Activated naive CD4-positive, alpha-beta T cell treated with Interleukin-2 at 50 U/mL for 16 hours (primary cell): ENCODE measurements around the gene TSPAN11.

Experiments used
- DNase-seq: peaks from one replicate; pipeline ENCODE4 v3.0.0-alpha.2; 2020

TSPAN11 gene

DNA sequence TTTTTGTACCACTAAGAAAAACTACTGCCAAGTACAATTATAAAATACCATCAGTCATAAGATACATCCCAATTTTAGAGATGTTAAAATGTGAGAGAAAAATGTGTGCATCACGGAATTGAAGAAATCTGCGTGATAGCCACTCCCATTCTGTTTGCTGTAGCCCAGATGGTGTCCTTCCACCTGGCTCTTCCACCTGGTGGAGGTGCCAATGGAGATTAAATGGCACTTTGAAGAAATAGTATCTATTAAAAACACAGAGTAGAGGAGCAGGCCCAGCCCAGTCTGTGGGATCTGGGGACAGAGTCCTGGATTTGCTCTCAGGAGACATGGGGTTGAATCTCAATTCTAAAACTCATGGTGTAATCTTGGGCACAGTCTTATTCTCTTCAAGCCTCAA is 35.5 kb downstream of the TSPAN11 start:
- DNase-seq = no peak

DNA sequence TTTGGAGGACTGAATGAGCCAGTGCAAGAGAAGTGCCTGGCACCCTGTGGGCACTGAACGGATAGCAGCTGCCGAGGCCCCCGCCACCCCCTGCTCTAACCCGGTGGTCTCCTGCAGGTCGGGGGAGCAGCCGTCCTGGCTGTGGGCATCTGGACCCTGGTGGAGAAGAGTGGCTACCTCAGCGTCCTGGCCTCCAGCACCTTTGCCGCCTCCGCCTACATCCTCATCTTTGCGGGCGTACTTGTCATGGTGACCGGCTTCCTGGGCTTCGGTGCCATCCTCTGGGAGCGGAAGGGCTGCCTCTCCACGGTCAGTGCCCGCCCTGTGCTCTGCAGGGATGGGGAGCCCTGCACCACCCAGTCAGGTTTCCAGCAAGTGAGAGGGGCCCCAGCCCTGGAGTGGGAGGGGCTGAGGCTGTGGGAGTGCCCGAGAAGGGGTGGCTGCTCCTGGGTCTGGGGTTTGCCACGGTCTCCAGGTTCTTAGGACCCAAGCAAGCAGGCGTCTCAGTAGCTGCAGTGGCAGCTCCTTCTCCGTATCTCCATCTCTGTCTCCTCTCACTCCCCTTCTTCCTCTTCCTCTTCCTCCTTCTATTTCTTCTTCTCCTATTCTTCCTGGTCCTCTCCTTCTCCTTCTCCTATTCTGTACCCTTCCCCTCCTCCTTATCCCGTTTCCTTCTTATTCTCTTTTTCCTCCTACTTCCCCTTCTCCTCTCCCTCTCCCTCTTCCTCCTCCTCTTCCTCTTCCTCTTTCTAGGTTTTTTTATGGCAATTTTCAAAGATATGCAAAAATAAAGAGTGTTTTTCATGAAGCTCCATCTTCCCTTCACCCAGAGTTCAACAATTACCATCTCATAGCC is 37.4 kb downstream of the TSPAN11 start:
- DNase-seq = no peak

DNA sequence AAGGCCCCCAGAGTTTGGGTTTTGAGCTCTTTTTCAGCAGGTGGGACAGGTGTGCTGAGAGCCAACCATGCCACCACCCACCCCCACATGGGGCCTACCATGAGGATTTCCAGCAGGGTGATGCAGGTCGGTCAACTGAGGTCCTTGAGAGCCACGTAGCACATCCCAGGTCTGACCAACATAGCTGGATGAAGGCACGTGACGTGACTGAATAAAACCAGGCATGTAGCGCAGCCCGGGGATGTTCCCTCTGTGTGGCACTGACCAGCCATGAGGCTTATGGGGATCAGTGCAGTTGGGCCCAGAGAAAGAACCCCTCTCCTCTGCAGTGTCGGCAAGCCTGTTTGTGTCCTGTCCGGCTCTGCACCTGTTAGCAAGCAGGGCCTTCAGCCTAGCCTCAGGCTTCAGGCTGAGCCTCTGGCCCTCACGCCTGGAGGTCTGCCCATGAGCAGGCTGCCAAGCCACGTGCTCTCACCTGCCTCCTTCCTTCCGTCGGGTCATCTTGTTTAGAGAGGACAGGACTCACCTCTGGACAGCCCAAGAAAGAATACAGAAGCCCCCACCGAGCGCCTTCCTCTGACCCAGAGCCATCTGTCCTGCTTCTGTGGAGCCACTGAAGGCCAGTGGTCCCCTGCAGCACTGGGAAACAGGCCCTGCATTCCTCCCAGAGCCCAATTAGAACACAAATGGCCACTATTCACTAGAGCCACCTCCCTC is 38.5 kb downstream of the TSPAN11 start:
- DNase-seq = no peak

DNA sequence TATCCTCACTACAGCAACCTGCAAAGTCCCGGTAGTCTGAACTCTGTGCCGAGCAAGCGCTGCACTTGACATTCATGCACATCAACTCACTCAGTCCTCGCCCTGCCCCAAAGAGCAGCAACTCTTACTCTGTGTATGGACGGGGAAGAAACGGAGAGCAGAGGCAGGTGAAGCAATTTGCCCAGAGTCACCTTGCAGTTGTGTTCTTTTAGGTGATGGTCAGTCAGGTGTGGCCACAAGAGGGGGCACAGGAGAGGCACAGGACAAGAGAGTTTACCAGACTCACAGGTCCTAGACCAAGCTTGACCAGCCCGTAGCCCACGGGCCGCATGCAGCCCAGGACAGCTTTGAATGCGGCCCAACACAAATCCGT is 39.1 kb downstream of the TSPAN11 start:
- DNase-seq = no peak

DNA sequence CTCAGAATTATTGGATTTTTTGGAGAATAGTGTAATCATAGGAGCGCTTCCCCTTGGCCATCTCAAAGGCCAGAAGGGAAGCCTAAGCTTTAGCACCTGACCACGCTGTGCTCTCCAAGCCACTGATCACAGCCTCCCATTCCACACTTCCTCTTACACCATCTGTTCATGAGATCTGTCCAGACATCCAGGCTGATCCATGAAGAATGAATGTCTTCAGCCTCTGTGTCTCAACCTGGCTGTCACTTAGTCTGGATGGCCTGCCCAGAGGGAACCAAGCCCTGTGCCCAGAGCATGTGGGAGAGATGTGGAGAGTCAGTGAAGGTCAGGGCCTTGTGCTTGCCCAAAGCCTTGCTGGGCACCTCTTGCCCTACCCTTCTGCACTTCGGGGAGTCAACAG is 40.5 kb downstream of the TSPAN11 start:
- DNase-seq = no peak

DNA sequence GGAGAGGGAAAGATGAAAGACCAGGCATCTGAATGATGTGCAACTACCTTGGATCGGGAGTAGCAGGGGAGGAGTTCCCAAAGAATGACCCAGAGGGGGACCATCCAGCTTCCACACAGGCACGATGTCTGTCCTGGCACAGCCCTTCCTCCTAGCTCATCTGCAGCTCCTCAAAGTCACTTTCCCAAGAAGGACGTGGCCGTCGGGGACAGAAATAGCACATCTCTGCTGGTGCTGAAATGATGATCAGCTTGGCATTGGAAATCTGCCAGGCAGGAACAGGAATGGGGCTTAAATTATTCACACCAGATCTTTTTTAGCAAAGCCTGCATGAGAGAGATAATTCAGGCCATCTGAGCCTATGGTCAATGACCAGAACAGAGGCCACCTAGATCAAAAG is 41.7 kb downstream of the TSPAN11 start:
- no peak for DNase-seq

DNA sequence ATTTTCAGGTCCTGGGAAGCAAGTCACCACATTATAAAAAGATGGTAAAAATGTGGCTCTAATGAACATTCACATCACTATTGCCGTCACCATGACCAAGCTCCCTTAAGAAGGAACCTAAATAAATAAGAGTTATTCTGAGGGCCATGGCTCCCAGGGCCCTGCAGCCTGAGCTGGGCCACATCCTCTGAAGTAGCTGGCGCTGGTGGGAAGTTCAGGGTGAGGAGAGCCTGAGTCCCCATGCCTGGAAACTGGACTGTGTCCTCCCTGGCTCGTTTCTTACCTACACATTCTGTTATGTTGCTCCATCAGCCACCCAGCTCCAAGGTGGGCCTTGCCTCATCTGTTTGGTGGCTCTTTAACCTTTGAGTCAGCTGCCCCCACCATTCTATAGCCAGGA is 42.5 kb downstream of the TSPAN11 start:
- DNase-seq = no peak

DNA sequence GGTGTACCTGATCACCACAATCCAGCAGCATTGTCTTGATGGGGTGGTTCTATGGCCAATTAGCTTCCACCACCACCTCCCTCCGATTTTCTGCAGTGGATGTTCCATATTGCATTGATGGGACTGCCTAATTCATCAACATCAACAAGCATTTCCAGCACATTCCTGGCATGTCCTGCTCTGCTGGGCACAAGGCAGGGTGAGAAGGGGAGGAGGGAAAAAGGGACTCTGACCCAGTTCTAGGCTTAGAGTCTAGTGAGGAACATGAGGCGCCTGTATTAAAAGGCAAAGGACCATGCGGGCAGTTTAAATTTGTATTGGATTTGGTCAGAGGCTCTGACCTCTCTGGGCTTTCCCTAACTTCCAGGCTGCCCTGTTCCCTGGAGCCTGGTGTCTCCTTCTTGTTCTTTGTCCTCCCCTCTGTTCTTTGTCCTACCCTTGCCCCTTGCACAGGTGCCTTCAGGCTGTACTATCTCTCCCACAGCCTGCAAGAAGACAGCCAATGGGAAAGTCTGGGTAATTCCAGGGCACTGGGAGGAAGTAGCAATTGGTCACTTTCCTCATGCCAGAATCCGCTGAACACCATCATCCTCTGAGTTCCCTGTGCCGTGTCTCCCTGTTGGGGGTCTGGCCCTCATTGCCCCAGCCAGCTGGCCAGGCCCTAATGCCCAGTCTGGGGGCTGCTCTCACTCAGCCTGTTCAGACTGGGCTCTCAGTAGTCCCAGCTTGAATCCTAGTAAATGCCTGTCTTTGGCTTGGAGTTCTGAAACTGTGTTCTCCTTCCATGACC is 43.3 kb downstream of the TSPAN11 start:
- DNase-seq = no peak

DNA sequence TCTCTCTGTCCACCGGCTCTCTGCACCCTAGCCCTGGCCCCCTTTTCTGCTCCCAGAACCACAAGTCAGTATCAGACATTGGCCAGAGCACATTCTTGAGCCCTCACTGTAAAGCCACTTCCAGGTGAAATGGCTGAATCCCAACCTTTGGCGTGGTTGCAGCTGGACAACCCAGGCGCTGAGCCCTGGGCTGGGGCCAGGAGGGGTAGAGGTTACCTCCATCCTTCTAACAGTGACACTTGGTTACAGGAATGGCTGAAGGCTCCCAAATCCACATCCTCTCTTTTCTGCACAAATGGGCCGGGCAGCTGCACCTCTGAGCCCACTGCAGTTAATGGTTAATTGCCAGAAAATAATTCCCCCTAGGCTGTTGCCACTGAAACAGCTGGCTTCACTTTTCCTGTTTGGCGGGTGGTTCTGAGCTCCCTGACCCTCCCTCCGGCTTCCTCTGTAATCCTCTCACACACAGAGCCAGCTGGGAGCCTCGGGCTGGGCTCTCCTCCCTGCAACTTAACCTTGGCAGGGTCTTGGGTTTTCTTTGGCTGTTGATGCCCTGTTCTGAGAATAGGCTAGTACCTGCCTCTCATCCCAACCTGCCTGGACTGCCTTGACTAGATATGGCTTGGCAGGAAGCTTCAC is 44.1 kb downstream of the TSPAN11 start:
- no peak for DNase-seq

DNA sequence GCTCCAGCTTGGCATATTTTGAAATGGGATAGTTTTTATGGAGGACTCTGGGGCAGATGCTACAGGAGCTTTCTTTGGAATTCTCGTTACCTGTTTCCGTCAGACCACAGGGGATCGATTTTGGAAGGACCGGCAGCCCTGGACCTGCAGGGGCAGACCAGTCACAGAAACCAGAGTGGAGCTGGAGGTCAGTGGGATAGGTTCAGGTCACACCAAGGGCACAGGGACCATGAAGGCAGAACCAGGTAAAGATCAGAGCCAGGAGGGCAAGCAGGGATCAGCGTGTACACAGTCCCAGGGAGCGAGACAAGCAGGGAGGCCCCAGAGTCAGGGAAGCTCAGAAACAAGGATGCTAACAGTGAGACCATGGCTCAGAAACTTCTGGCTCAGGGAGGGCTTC is 45.5 kb downstream of the TSPAN11 start:
- no peak for DNase-seq

DNA sequence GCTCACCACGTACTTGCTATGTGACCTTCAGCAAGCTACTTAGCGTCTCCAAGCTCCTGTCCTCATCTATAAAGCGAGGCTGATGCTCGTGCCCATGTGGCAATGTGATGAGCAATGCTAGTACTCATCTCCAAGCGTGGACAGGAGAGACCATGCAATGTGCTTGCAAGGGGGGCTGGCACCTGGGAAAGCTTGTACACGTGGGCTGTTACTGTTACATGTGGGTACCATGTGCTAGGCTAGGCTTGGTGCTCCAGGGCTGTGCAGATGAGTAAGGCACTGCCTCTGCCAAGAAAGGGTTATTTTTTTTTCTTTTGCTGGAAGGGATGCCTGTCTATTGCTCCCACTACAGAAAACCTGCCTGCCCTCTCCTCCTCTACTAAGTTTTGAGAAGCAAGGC is 46.6 kb downstream of the TSPAN11 start:
- DNase-seq = no peak

DNA sequence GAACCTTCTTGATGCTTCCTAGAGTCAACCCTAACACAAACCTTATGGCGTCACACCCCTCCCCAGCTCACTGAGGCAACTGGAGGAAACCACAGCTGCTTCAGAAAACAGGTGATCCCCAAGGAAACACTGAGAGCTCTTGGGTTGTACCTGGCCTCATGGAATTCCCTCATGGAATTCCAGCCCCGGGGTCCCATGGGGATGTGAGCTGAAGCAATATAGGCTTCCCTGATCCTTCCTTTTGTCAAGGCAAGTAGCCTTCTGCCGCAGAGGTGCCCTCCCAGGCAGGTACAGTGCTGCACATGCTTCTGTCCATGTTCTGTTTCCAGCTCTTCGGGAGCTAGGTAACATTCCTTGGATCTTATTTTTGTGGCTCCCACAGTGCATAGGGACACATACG is 47.3 kb downstream of the TSPAN11 start:
- DNase-seq = no peak

DNA sequence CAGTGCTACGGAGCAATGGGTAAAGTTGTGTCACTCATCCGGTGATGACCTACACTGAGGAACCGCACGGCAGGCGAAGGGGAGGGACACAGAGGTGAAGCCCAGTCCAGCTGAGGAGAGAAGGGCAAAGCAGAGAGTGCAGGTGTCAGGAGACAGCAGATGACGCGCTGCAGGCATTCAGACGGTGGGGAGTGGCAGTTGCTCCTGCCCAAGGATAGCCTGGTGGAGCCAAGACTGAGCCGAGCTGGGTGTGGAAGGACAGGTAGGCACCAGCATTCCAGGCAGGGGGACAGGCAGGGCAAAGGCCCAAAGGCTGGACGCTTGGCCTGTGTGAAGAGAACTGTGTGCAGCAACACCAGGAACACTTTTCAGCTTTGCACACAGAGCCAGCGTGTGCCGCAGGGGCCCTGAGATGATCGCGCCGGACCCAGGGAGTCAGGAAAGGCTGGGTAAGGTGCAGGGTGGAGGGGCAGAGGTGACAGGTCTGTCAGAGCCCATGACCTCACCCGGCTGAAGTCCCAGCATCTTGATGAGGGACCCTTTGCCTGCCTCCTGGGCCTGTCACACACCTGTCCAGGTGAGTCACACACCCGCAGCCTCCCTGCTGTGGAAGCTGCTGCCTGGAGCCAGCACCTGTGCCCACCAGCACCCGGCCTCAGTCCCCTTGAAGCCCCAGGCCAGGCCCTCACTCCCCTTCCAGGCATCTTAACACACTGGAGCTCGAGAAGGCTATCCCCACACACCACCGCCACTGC is 48.4 kb downstream of the TSPAN11 start:
- no peak for DNase-seq

DNA sequence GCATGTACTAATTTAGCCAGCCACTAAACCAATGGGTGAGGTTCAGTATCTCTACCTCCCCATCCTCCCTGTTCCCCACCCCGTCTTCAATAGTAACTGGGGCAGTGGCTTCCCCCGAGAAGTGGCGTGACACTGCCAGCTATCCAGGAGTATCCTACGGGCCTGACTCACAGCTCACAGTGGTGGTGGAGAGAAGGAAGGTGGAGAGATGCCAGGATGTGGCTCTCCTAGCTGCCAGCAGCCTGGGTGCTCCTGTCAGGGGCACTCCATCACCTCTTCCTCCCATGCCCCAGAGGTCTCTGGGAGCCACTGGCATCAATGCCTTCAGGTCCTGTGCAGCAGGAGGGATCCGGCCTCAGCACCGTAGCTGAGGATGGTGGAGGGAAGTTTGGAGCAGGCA is 49.0 kb downstream of the TSPAN11 start:
- DNase-seq = no peak

DNA sequence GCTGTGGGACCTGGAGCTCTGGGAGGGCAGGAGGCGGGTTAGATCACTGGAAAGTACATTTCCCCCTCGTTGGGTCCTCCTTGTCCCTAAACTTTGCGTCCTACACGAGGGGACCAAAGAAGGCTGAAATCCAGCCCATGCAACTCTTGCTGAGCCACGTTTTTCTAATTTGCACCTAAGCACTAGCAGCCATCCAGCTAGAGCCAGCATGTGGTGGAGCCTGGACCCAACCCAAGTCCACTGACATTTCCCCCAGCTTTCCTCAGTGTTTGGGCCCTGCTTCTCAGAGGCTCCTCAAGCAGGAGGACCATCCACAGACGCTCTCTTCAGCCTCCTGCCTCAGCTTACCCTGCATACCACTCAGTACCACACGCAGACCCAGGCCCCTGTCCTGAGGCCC is 49.7 kb downstream of the TSPAN11 start:
- DNase-seq = no peak

DNA sequence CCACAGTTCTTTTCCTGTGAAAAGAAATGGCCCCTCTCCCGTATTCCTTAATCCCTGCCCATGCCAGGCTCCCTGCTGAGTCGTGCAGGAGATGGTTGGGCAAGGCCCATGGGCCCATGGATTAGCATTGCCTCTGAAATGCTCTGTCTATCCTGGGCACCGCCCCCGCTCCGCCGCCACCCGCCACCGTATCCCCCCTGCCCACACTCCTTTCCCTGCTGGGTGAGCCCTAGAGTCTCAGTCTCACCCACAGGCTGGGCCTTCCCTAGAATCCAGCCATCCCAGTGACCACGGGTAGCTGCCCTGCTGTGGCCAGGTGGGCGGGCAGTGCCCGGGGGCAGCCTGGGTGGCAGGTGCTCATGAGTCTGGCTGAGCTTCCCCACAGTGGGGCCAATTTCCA is 50.6 kb downstream of the TSPAN11 start:
- no peak for DNase-seq

DNA sequence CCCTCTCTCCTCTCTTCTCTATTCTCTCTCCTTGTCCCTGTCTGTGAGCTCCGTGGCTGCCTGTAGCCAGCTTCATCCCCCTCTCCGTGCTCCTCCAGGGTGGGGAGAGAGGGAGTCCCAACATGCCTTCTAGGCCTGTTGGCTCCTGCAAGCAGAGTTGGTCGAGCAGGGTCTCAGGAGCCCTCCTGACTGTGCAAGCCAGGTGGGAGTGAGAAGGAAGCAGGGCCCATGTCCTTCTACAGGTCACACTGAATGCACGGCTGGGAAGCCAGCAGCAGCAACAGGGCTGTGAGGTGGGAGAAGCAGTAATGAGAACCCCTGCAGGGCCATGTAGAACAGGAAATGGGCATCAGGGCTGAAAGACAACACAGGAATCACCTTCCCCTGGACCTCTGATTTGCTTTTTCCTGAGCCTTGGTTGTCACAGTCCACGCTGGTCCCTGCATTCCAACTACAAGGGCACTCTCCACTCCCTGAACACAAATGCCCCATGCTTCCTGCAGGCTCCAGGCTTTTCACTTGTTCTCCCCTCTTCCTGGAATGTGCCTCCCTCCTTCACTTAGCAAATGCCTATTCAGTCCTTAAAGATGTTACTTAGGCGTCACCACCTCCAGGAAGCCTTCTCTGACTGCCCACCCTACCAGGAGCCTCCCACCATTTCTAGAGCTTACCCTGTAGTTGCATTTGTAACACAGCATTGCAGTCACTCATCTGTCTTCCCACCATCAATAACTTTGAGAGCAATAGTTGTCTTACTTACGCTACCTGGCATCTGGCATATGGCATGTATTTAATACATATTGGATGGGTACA is 51.2 kb downstream of the TSPAN11 start:
- no peak for DNase-seq

DNA sequence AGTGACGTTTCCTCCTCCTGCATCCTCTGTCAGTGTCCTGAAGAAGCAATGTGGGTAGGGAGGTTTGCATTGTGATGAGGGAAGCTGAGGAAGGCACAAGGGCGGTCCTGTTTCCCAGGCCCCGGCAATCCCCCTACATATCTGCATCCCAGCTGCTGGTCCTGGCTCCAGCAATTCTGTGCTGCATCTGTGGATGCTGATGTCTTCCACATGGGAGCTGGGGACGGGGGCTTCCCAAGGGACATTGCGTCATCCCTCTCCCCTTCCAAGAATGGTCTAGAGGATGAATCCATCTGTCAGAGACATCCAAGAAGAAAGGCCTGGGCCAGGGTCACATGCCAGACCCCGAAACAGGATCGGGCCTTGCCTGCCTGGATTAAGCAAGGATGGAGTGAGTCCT is 52.1 kb downstream of the TSPAN11 start:
- DNase-seq = no peak

DNA sequence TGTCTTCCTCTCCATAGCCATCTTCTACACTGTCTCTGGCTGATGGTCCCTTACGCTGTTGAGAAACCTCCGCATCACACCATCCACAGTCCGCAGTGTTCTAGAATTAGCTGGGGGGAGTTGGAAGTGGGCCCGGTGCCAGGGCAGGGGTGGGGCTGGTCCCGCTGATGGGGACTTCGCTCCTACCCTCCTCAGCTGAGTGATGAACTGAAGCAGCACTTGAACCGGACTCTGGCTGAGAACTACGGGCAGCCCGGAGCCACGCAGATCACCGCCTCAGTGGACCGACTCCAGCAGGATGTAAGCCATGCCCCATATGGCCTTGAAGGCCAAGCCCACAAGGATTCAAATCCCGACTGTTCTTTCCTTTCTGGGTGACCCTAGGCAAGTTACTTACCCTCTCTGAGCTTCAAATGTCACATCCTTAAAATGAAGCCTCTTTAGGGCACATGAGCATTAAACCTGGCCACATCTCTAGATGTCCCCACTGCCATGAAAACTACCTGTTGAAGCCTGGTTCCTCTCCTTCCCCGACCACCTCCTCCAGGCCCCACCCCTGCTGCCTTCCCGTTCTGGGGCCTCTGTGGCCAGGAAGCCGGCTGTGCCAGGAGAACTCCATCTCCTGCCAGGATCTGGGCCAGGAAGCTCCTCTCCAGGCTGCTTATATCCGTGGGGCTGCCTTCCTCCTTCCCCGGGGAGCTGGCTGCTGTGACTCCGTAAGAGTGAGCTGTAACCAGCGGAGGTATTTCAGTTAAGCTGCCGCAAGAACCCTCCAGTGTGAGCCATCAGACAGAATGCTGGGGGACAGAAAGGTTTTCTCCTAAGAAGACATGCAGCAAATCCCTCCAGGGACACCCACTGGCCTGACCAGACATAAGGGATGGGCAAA is 53.1 kb downstream of the TSPAN11 start:
- no peak for DNase-seq

DNA sequence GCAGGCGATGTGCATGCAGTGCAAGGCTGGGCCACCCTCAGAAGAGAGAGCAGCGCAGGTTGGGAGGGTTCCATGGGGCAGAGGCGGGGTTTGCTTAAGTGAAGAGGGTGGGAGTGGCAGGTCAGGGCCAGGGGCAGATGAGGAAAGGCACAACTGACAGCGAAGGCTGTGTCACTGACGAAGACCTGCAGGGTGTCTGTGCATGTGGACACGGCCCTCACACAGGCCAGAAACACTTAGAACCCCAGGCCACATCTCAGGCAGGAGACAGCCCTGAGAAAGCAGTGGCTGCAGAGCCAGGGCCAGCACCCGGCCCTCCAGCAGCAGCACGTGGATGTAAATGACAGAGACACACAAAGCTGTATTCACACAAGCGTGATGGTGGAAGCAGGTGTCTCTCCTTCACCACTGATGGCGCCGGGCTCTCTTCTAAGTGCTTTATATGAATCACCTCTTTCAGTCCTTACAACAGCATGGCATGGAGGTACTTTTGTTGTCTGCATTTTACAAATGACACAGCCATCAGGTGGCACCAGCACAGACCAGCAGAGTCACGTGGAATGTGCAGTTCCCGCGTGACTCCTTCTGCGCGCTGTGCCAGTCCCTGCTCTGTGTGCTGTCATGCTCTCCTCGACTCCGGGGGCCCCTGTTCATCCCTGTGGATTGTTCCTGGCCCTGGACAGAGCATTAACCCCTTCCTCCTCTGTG is 54.6 kb downstream of the TSPAN11 start:
- no peak for DNase-seq
